Measurements from ENCODE around the gene SNX24. TPM values are rescaled to one million over a fixed set of nuclear protein-coding genes. Genes with fewer than 3 reads are reported as not detected.
A peak's percentile ranks its signal among the peaks of the same experiment; 100 is the strongest.

SNX24 gene
- total RNA-seq, 1 experiment from 2014 or later, result 13.9 TPM

DNA sequence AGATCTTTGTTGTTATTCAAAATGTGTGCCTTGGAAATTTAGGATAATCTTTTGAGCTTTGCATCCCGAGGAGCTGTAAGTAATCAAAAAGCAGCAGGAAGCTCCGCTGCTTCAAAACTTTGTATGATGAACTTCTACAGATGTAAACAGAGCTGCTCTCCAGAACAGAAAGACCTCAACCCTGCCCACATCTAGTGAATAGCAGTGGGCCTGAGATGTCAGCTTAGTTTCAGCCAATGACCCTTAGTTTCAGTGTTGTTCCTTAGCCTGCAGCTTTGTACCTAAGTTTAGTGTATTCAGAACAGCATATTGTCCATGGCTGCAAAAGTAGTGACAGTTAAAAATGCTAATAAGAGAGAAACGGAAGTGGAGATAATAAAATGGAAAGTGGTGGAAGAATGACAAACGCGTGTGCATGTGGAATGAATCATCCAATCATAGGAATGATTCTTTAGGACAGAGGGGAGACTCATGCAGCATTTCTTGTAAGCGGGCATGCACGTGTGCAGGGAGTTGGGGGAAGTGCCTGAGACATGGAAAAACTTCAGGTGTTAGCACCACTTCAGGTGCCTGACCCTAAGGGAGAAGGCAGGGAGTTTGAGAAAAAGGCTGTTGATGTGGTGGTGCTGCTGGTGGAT is 24.9 kb downstream of the SNX24 start:
- no peak overlapping the region for H2BK12ac ChIP-seq (ENCODE audit: insufficient read length, low read depth, low read length)
- no peak overlapping the region for H3K56ac ChIP-seq (ENCODE audit: insufficient read length, low read depth, low read length)
- TF ChIP-seq, protein P1, sequence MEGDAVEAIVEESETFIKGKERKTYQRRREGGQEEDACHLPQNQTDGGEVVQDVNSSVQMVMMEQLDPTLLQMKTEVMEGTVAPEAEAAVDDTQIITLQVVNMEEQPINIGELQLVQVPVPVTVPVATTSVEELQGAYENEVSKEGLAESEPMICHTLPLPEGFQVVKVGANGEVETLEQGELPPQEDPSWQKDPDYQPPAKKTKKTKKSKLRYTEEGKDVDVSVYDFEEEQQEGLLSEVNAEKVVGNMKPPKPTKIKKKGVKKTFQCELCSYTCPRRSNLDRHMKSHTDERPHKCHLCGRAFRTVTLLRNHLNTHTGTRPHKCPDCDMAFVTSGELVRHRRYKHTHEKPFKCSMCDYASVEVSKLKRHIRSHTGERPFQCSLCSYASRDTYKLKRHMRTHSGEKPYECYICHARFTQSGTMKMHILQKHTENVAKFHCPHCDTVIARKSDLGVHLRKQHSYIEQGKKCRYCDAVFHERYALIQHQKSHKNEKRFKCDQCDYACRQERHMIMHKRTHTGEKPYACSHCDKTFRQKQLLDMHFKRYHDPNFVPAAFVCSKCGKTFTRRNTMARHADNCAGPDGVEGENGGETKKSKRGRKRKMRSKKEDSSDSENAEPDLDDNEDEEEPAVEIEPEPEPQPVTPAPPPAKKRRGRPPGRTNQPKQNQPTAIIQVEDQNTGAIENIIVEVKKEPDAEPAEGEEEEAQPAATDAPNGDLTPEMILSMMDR (conservative IDR thresholded peaks at IDR 0.05), result no peak
- Mint-ChIP-seq H3K27me3 (ENCODE audit: low read depth) (no peaks in the 10 kb centered on the region), H3K9me3 (no peaks in the 10 kb centered on the region), H3K36me3 (ENCODE audit: insufficient read depth in 1 of 3, low read depth in 3 of 3) (peaks cover 0 to 9% (median 0%) of the 10 kb centered on the region in 3 experiments; a peak in 1 of 7 replicates), H3K4me3 (no peak overlapping the region), H3K27ac (peak overlapping the region in 1 of 3 experiments; percentile 22; a peak in 2 of 7 replicates), H3K4me1 (peaks cover 18 to 21% of the 10 kb centered on the region in 2 experiments)
- H3K79me2 ChIP-seq (ENCODE audit: insufficient read depth, low read length), result no peaks in the 10 kb centered on the region
- no peak overlapping the region for H3K4ac ChIP-seq (ENCODE audit: low read depth, low read length)
- no peak overlapping the region for H4K5ac ChIP-seq (ENCODE audit: insufficient read length, low read depth, low read length)
- H3K4me1 ChIP-seq (ENCODE audit: insufficient read depth, low read length), result peaks cover 5% of the 10 kb centered on the region; the same call in 1 of the 2 replicates
- no peak overlapping the region for H2BK15ac ChIP-seq (ENCODE audit: low read depth, low read length)
- no peak overlapping the region for H2BK120ac ChIP-seq (ENCODE audit: low read depth, low read length, poor library complexity, severe bottlenecking)
- H4K8ac ChIP-seq (replicated peaks; ENCODE audit: insufficient read length, low read depth, low read length), result no peak overlapping the region
- no peak overlapping the region for H3K9ac ChIP-seq (ENCODE audit: extremely low read depth, insufficient read length, low read length)
- no peaks in the 10 kb centered on the region for H3K79me1 ChIP-seq (ENCODE audit: insufficient read depth, low read depth, low read length, poor library complexity, severe bottlenecking)
- H3K14ac ChIP-seq (ENCODE audit: insufficient read depth, low read length), result no peak overlapping the region
- no peak overlapping the region for H2AK5ac ChIP-seq (ENCODE audit: insufficient read length, low read length)
- H4K20me1 ChIP-seq (ENCODE audit: control insufficient read depth, insufficient read depth, insufficient read length), result no peaks in the 10 kb centered on the region
- H3K9me3 ChIP-seq (ENCODE audit: control insufficient read depth, low read depth, low read length), result no peaks in the 10 kb centered on the region
- no peaks in the 10 kb centered on the region for H3K27me3 ChIP-seq (ENCODE audit: insufficient read depth, low read length)
- no peak overlapping the region for H2BK5ac ChIP-seq (ENCODE audit: insufficient read length, low read length)
- no peaks in the 10 kb centered on the region for H3K23me2 ChIP-seq (ENCODE audit: insufficient read length, low read depth, low read length, poor library complexity, severe bottlenecking)
- 100% methylated on average over 3 of the region's 7 CpGs for WGBS (ENCODE audit: extremely low coverage, insufficient read length, low lambda C conversion rate)
- no peak overlapping the region for H3K23ac ChIP-seq (ENCODE audit: insufficient read length, low read depth, low read length)
- no peak overlapping the region for H3K27ac ChIP-seq (ENCODE audit: insufficient read length, low read depth, low read length)
- H3K4me2 ChIP-seq (ENCODE audit: insufficient read depth, insufficient read length, low read length), result no peak overlapping the region
- H3T11ph ChIP-seq (ENCODE audit: low read length), result no peak overlapping the region
- H2AFZ ChIP-seq (ENCODE audit: low read length), result no peak overlapping the region
- H2BK20ac ChIP-seq (ENCODE audit: low read depth, low read length, poor library complexity, severe bottlenecking), result no peak overlapping the region
- no peak overlapping the region for H4K91ac ChIP-seq (ENCODE audit: insufficient read length, low read depth, low read length)
- no peak overlapping the region for H3K18ac ChIP-seq (ENCODE audit: insufficient read length, low read depth, low read length)
- DNase-seq, result no peak
